LNCAP (cell line): ENCODE data around the gene ACVR1.

Experiments
- TF ChIP-seq, protein P1 (sequence below): fragments of 450-650 bp; IDR thresholded peaks from 2 replicates; pipeline ENCODE4 v1.5.1; 2017; ENCODE audit warnings: mild to moderate bottlenecking

ACVR1 gene

GRCh38 chr2:157893611-157894010 lies 17.5 kb upstream of the ACVR1 start:
- TF ChIP-seq, protein P1, sequence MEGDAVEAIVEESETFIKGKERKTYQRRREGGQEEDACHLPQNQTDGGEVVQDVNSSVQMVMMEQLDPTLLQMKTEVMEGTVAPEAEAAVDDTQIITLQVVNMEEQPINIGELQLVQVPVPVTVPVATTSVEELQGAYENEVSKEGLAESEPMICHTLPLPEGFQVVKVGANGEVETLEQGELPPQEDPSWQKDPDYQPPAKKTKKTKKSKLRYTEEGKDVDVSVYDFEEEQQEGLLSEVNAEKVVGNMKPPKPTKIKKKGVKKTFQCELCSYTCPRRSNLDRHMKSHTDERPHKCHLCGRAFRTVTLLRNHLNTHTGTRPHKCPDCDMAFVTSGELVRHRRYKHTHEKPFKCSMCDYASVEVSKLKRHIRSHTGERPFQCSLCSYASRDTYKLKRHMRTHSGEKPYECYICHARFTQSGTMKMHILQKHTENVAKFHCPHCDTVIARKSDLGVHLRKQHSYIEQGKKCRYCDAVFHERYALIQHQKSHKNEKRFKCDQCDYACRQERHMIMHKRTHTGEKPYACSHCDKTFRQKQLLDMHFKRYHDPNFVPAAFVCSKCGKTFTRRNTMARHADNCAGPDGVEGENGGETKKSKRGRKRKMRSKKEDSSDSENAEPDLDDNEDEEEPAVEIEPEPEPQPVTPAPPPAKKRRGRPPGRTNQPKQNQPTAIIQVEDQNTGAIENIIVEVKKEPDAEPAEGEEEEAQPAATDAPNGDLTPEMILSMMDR, result no peak

GRCh38 chr2:157891643-157892041 lies 15.5 kb upstream of the ACVR1 start:
- TF ChIP-seq, protein P1, result no peak

DNA sequence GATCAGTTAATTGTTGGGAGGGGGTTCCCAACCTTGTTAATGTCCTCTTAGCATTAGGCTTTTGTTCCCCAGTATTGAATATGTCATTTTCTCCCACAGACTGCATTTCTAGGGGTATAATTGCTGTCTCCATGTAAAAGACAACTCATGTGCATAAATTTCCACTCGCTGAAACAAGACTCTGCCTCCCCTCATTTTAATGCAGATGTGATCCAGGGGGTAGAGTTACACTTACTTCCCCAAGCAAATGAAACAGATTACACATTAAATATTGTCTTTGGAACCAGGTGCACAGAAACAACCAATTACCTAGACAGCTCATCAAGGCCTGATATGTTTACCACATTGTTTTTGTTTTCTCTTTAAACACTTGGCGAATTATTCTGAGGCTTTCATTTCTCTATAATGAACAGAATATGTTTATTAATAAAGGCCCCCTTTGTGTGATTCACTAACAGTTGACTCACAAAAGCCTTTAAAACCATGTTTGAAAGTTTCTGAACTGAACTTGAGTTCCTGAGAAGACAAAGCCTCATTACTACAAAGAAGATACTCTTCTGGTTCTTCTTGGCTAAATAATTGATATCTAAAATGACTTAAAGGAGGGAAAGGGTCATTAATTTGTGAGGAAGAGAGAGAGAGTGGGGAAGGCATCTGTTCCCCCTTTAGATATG lies 15.0 kb upstream of the ACVR1 start:
- TF ChIP-seq, protein P1, result no peak

DNA sequence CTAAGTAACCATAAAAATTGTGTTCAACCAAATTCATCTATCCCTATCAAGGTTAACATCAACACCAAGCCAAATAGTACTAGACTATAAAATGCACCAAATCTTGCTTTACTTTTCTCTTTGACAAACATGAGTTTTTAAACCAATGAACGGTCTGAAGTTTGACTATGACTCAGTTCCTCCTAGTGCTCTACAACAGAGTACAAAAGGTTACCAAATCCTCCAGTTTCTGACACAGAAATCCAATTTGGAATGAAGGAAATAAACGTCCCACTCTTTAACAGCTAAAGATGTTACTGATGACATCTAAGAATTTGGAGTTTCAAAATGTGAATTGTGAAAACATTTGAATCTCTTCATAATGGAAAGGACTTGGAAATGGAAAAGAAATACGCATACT lies 11.8 kb upstream of the ACVR1 start:
- TF ChIP-seq, protein P1, result no peak

GRCh38 chr2:157880927-157881326 lies 4.8 kb upstream of the ACVR1 start:
- TF ChIP-seq, protein P1, result no peak

DNA sequence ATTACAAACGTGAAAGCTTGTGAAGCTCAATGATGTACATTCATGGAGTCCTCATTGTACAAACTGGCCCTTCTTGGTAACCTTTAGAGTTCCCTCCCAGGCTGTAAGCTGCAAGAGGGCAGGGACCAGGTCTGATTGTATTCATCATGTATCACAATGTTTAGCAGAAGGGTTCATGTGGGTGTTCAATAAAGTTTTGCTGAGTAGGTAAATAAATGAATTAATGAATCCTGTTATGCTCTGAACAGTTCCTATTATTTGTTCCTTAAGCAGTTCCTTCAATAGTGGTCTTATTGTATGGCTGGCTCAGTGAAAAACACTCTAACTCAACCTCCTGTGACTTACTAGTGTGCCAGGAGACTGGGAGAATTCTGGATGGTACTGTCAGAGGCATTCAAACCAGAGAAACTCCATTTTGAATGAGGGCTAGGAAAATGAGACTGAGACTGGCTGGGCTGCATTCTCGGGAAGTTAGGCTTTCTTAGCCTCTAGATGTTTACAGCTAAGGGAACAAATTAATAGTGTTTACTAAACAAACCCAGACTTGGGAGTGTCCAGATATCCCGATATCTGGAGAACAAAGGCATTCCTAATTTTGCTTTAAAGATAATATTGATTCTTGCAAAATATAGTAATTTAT lies 1.8 kb upstream of the ACVR1 start:
- TF ChIP-seq, protein P1, result no peak

DNA sequence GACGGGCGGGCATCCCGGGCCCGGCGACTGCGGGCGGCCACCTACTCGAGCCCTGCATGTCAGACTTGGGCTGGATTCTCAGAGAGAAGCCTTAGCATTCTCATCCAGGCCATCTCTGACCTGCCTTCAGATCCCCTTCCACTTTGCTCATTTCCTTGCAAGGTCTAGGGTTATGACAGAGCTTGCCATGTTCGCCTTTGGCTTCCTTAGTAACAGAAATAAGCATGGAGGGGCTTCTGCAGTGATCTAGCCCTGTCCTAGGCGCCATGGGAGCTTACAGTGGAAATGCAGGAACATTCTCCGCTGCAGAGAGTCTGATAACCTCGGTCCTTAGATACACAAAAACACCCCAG lies 632 bp upstream of the ACVR1 start:
- TF ChIP-seq, protein P1, result no peak
